Esophagus muscularis mucosa (tissue), 4 donors: ENCODE data around the gene DNMBP.

Experiments used
- CTCF ChIP-seq, 3 experiments: fragments of 200-600 bp in 2 of 3; fragments of 450-650 bp in 1 of 3; sonication (generic) in 2 of 3; IDR thresholded peaks; one replicate each; pipeline ENCODE4 v1.5.1; 2017 to 2019; ENCODE audit warnings: antibody characterized with exemption in 3 of 3, mild to moderate bottlenecking in 2 of 3, moderate library complexity in 1 of 3
- EP300 ChIP-seq: sonication (generic); formaldehyde crosslinking; IDR thresholded peaks from one replicate; pipeline ENCODE4 v1.6.1; 2017; ENCODE audit warnings: antibody characterized with exemption
- POLR2A ChIP-seq: fragments of 450-650 bp; IDR thresholded peaks from one replicate; pipeline ENCODE4 v1.6.1; 2017; ENCODE audit warnings: antibody characterized with exemption, moderate library complexity, mild to moderate bottlenecking, low read depth
- POLR2AphosphoS5 ChIP-seq, 2 donors: sonication (generic); formaldehyde crosslinking; IDR thresholded peaks; one replicate each; pipeline ENCODE4 v1.6.1; 2017; ENCODE audit warnings: antibody characterized with exemption in 2 of 2

- TF ChIP-seq CTCF (IDR thresholded peaks at IDR 0.05): no peak
- TF ChIP-seq EP300: no peak
- no peak for TF ChIP-seq POLR2AphosphoS5 (IDR thresholded peaks at IDR 0.05)
- TF ChIP-seq POLR2A: no peak
Observed at GRCh38 chr10:99873846-99874245, 135.9 kb downstream of the DNMBP start.
